Renal cortical epithelial cell (primary cell): ENCODE data around the gene LRRC31. TPM values are rescaled to one million over a fixed set of nuclear protein-coding genes. Genes with fewer than 3 reads are reported as not detected.

ENCODE experiments used
- DNase-seq: peaks from one replicate; pipeline ENCODE4 v3.0.0-alpha.2; 2011; ENCODE audit warnings: low read depth
- total RNA-seq: library from RNA; depleted of rRNA; stranded (reverse); fragments of >200 nt; gene quantifications from 2 replicates; pipeline ENCODE4 v1.2.3, GENCODE V29; 2014

The LRRC31 gene
- total RNA-seq, 1 donor from 2014 or later = 1.8 TPM

DNA sequence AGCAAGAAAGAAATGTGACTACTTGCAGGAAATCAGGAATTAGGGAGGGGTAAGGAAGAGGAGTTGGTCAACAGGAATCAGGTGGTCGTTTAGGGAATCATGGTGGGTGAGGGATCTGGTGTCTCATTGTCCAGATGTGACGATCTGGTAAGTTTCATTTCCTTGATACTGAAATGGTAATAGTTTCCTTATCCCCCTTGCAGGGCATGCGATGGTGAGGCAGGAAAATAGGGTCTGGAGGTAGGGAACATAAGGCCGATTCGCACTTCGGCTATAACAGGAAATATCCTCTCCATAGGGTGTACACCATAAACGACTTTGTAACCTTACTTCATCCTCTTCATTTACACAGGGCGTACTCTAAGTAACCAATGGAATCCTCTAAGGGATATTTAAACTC is 56.5 kb downstream of the LRRC31 start:
- no peak for DNase-seq

DNA sequence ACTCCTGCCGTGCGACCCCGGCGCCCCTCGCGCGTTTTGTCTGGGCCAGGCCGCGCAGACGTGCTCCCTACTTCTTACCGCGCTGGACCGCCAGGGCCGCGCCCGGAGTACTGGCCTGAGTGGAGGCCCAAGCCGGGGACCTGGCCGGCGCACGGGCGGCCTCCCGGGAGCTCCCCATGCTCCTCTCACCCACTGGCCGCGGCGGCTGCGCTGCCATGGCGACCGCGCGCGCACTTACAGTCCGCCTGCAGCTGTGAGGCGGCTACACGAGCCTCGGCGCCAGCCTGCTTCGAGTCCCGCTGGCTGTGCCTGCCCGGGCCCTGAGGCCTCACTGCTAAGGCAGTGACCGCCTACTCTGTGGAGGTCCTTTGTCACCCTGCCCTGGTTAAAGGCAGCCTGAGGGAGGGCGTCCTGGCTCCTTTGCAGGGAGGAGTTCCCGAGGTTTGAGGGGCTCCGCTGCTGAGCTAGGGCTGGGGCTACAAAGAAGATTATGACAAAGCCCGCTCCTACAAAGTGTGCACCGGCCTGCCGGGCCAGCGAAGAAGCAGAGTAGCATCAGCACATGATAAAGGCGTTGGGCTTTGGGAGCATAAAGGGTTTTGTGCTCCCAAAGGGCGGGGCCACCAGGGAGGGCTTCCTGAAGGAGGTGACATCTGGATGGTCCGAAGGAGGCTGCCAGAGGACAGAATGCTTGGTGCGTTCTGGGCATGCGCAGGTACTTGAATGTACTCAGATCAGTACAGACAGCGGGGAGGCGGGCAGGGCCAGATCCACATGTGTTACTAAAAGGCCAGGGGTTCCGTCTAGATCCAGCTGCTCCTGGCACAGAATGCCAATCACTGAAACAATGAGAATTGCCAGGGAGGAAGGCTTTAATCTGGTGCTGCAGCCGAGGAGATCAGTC is 57.2 kb downstream of the LRRC31 start, which contains the start of the genes LRRC34 and LRRIQ4:
TSS of gene LRRC34 (minus strand) at position 573 of the 904 bp plus-strand sequence. CDS start at position 217, 356 bp downstream.
TSS of gene LRRIQ4 (plus strand) at position 539 of the 904 bp plus-strand sequence. CDS start 9,052 bp downstream, outside the sequence.
- DNase-seq = peak; percentile 66

DNA sequence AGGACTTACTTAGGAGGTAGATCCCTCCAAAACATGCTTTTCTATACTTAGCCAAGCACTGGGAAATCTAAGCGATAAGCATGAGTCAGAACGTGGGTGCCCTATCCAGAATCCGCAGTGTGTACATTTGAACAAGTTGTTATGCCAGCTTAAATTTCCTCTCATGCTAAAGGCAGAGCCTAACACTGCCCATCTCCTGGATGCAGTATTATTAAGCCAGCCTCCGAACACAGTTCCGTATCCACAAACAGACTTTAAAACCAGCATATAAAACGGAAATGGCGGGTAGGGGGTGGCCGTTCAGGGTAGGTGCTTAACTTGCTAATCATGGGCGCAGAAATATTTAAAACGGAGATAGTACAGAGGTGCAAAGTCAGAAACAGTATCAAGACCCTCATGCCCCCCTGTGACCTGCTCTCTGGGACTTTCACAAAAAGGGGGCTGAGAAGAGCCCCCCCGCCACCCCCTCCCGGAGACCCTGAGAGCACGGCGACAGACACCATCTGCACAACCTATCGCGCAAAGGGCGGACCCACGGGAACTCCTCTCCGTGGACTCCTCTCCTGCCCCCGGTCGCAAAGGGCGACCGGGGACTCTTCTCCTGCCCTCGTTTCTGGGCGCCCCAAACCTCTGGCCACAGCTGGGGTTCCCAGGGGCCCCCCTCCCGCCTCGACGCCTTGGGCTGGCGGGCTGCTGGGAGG is 58.0 kb downstream of the LRRC31 start:
- peak; percentile 32 for DNase-seq

DNA sequence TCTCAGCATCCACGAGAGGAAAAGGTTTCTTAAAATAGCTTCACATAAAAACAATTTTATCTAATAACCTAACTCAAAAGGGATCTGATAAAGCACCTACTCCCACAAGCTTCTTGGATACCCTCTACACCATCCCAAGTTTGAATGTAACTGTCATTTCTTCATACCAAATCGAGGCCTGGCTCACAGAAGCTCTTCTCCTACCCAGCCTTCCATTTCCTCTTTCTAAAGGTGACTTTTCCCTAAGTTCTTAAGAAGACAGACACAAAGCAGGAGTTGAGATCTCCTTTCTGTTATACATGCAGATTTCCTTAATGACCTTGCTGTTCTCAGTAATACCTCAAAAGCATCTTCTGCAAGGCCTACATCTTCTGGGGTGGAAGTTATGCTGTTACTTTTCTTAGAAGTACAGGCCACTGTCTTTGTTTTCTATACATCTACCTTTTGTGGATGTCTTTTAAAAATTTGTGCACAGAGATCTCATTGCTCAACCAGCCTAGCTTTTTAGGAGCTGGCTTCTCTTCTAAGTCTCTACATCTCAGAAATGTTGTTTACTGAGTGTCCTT is 60.4 kb downstream of the LRRC31 start:
- DNase-seq = no peak

DNA sequence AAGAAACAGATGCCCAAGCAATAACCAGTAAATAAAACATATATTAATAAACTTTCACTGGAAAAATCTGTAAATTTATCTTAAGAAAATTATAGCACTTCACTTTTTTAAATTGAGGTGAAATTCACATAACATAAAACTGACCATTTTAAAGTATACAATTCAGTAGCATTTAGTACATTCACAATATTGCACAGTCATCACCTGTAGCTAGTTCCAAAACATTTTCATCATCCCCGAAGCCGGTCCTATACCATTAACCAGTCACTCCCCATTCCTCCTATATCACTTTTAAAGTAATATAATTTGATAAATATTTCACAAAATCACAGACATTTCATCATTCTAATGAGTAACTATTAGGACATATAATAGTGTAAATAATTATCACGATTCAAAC is 65.1 kb downstream of the LRRC31 start:
- no peak for DNase-seq

DNA sequence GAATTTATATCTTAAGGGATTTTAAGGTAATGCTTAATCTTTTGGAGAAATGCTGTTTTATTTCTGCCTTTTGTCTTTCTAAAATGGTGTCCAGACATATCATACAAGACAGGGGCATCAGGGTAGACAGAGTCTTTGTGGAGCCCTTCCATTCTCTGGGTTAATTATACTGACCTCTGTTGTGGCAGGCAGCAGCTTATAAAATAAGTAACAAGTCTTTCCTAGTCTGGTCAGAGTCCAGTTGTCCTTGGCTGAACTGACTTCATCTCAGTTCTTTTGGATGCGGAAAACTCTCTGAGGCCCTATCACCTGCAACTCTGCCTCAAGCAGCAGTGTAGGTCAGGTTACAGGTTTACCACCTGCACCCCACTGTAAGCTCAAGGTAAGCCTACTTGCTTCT is 77.4 kb downstream of the LRRC31 start:
- DNase-seq = no peak

DNA sequence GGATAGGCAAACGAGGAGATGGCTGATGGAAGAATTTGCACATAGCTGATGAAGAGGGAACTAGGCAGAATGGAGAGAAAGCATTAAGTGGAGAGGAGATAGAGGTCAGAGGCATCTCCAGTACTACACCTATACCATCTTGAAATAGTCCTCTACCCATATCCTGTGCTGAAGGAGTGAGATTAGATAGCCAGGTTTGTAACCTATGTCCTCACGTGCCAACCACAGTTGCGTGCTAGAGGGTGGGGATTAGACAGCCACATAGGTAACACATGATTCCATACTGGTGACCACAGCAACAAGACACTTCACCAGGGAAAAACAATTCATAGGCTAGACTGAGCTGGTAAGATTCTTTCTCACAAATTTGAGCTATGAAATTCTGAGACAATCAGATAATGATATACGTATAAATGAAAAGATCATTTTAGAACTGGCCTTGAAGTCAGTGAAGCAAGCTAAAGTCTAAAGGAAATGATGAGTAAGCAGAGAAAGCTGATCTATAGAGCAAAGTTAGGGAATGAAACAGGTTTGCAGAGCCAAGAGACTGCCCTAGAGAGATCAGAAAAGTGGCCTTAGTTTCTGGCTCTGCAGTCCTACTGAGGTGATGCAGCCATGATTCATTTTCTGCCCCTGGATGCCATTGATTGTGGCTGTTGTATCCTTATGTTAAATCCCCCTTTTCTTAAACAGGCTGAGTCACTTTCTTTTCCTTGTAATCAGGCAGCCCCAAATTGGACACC is 78.9 kb downstream of the LRRC31 start:
- DNase-seq = no peak

DNA sequence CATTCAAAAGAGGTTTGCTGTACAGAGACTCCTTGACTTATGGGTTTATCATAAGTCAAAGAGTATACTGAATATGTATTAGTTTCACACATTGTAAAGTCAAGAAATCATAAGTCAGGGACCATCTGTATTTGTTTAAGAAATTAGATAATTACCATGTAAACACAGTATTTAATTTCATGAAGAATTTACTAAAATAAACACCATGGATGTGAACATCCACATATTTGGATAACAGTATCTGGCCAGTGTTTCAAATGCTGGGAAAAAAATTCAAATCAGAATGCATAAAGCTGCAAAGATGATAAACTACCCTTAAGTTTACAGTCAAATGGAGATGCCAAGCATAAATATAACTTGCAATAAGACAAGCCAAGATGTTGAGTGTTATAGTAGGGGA is 79.5 kb downstream of the LRRC31 start:
- DNase-seq = no peak

Other genes starting within 250 kb of the LRRC31 start
- gene MECOM, start 206.2 kb downstream of the LRRC31 start, total RNA-seq = 23.1 and 142 TPM in 2 replicates
- 16.7 and 685 TPM in 2 replicates for gene TERC, start 104.9 kb downstream of the LRRC31 start, total RNA-seq
- gene ACTRT3, start 100.4 kb downstream of the LRRC31 start, total RNA-seq = 12.3 and 14.3 TPM in 2 replicates
- 21.7 and 23.2 TPM in 2 replicates for gene MYNN, start 96.5 kb downstream of the LRRC31 start, total RNA-seq
- 0.17 TPM in 1 of 2 replicates, not detected in the other for gene LRRIQ4, start 57.1 kb downstream of the LRRC31 start, total RNA-seq
- 5.2 and 8.0 TPM in 2 replicates for gene LRRC34, start 57.0 kb downstream of the LRRC31 start, total RNA-seq
- gene SAMD7, start 41.6 kb upstream of the LRRC31 start, total RNA-seq = not detected in 2 replicates
- gene SEC62, start 96.9 kb upstream of the LRRC31 start, total RNA-seq = 28.8 and 106 TPM in 2 replicates
- gene GPR160, start 168.1 kb upstream of the LRRC31 start, total RNA-seq = 28.6 and 50.5 TPM in 2 replicates